ENCODE results near the gene ATP13A1.

ATP13A1 gene

GRCh38 chr19:19662344-19662743 is 1.1 kb downstream of the ATP13A1 start:
- DNase-seq, result no peak

GRCh38 chr19:19661675-19662251 is 1.7 kb downstream of the ATP13A1 start:
- peak; percentile 70 for DNase-seq

GRCh38 chr19:19661141-19661674 is 2.3 kb downstream of the ATP13A1 start:
- DNase-seq, result no peak

- no peak for DNase-seq
Measured at GRCh38 chr19:19659646-19660245, 3.7 kb downstream of the ATP13A1 start.

GRCh38 chr19:19657397-19657783 is 6.1 kb downstream of the ATP13A1 start:
- DNase-seq, result no peak

- no peak for DNase-seq
Measured at GRCh38 chr19:19656451-19657396, 6.8 kb downstream of the ATP13A1 start.

GRCh38 chr19:19655641-19656343 is 7.7 kb downstream of the ATP13A1 start:
- DNase-seq, result no peak

GRCh38 chr19:19655051-19655594 is 8.4 kb downstream of the ATP13A1 start:
- DNase-seq, result no peak

GRCh38 chr19:19654441-19654840 is 9.0 kb downstream of the ATP13A1 start:
- DNase-seq, result no peak

- DNase-seq, result no peak
Measured at GRCh38 chr19:19653597-19654147, 9.8 kb downstream of the ATP13A1 start.

GRCh38 chr19:19652482-19653295 is 10.8 kb downstream of the ATP13A1 start:
- DNase-seq, result no peak

- DNase-seq, result no peak
Measured at GRCh38 chr19:19651076-19651475, 12.4 kb downstream of the ATP13A1 start.

- DNase-seq, result no peak
Measured at GRCh38 chr19:19650331-19650730, 13.1 kb downstream of the ATP13A1 start.

GRCh38 chr19:19649580-19649995 is 13.9 kb downstream of the ATP13A1 start:
- no peak for DNase-seq

- DNase-seq, result no peak
Measured at GRCh38 chr19:19649155-19649554, 14.3 kb downstream of the ATP13A1 start.

- no peak for DNase-seq
Measured at GRCh38 chr19:19647037-19647835, 16.2 kb downstream of the ATP13A1 start.

- no peak for DNase-seq
Measured at GRCh38 chr19:19645233-19645870, 18.1 kb downstream of the ATP13A1 start.

GRCh38 chr19:19644054-19644388 is 19.5 kb downstream of the ATP13A1 start:
- DNase-seq, result no peak

- DNase-seq, result peak; percentile 87
Measured at GRCh38 chr19:19643158-19644053, 20.1 kb downstream of the ATP13A1 start, which contains the start of gene GMIP. Gene GMIP (minus strand): TSS chr19:19643657. CDS start chr19:19643529, 128 bp downstream.

Data from CD4-positive, alpha-beta T cell treated with Interleukin-15 for 1 hour (primary cell).